Activated CD8-positive, alpha-beta T cell treated with anti-CD3 and anti-CD28 coated beads for 36 hours (primary cell): Measurements from ENCODE around the gene CHDH. TPM values are rescaled to one million over a fixed set of nuclear protein-coding genes. Genes with fewer than 3 reads are reported as not detected.

Experiments
- ATAC-seq: fragments of 200-7000 bp; cut with Tn5 transposase; one replicate; pipeline ENCODE4 v1.10.0; 2021; ENCODE audit warnings: mild to moderate bottlenecking, moderate library complexity
- CTCF ChIA-PET: fragments of 350-600 bp; sonication (Branson Sonifier 250); formaldehyde crosslinking; loops from one replicate; lab custom pipeline; 2021; ENCODE audit warnings: antibody characterized with exemption; lab: Charles Lee
- POLR2A ChIA-PET: fragments of 350-600 bp; sonication (Branson Sonifier 250); formaldehyde crosslinking; loops from one replicate; lab custom pipeline; 2021; ENCODE audit warnings: antibody characterized with exemption; lab: Charles Lee
- DNase-seq: peaks from one replicate; pipeline ENCODE4 v3.0.0-alpha.2; 2020
- H3K27ac Mint-ChIP-seq: one replicate; pipeline ENCODE4 v1.8.0; 2021; ENCODE audit warnings: mild to moderate bottlenecking, mixed read lengths
- H3K27me3 Mint-ChIP-seq: one replicate; pipeline ENCODE4 v1.8.0; 2021; ENCODE audit warnings: mixed read lengths
- H3K36me3 Mint-ChIP-seq: one replicate; pipeline ENCODE4 v1.8.0; 2021; ENCODE audit warnings: low read depth, mixed read lengths
- H3K4me1 Mint-ChIP-seq: one replicate; pipeline ENCODE4 v1.8.0; 2021; ENCODE audit warnings: low read depth, mixed read lengths
- H3K4me3 Mint-ChIP-seq: one replicate; pipeline ENCODE4 v1.8.0; 2021; ENCODE audit warnings: mild to moderate bottlenecking, moderate library complexity, mixed read lengths
- H3K9me3 Mint-ChIP-seq: one replicate; pipeline ENCODE4 v1.8.0; 2021; ENCODE audit warnings: mixed read lengths
- CTCF ChIP-seq: fragments of 200-600 bp; IDR thresholded peaks from one replicate; pipeline ENCODE4 v1.8.0; 2022; ENCODE audit warnings: antibody characterized with exemption, mild to moderate bottlenecking
- intact Hi-C: fragments of 100-400 bp; cut with micrococcal nuclease; formaldehyde crosslinking; loops from one replicate; pipeline ENCODE4 v1.10.0; 2022
- total RNA-seq, 2 experiments: library from RNA; stranded (reverse); gene quantifications; one replicate each; pipeline ENCODE4 v1.2.3, GENCODE V29; 2021

Gene CHDH
- total RNA-seq, 2 experiments from 2014 or later, result 0.02 to 0.22 TPM

- H3K4me3 Mint-ChIP-seq, result no peak overlapping the region
- no peak overlapping the region for H3K27ac Mint-ChIP-seq
- H3K27me3 Mint-ChIP-seq, result peaks cover 3% of the 10 kb centered on the region
- TF ChIP-seq CTCF, result no peak
- DNase-seq (no peak), ATAC-seq (no peak)
- H3K9me3 Mint-ChIP-seq, result no peaks in the 10 kb centered on the region
- intact Hi-C loops, result no loop called here
- ChIA-PET CTCF (no interaction called here), POLR2A (no interaction called here)
- H3K36me3 Mint-ChIP-seq, result no peaks in the 10 kb centered on the region
- H3K4me1 Mint-ChIP-seq, result no peaks in the 10 kb centered on the region
Measured at GRCh38 chr3:53799338-53799865, 46.8 kb downstream of the CHDH start.

- no peak overlapping the region for H3K4me3 Mint-ChIP-seq
- CTCF ChIA-PET, result no interaction called here
Measured at GRCh38 chr3:53798144-53798543, 48.1 kb downstream of the CHDH start.

GRCh38 chr3:53795789-53796560, 50.2 kb downstream of the CHDH start:
- no peak overlapping the region for H3K4me3 Mint-ChIP-seq
- no peak overlapping the region for H3K27ac Mint-ChIP-seq
- DNase-seq (no peak), ATAC-seq (no peak)
- peaks cover 3% of the 10 kb centered on the region for H3K27me3 Mint-ChIP-seq
- intact Hi-C loops, result no loop called here
- no peak for TF ChIP-seq CTCF
- POLR2A ChIA-PET, result no interaction called here
- CTCF ChIA-PET, result no interaction called here
- no peaks in the 10 kb centered on the region for H3K4me1 Mint-ChIP-seq
- no peaks in the 10 kb centered on the region for H3K36me3 Mint-ChIP-seq
- H3K9me3 Mint-ChIP-seq, result no peaks in the 10 kb centered on the region

More at GRCh38 chr3:53798144-53798543, 48.1 kb downstream of the CHDH start:
- H3K9me3 Mint-ChIP-seq, result no peaks in the 10 kb centered on the region
- POLR2A ChIA-PET, result no interaction called here
- no peaks in the 10 kb centered on the region for H3K4me1 Mint-ChIP-seq
- peaks cover 3% of the 10 kb centered on the region for H3K27me3 Mint-ChIP-seq
- no peak for ATAC-seq
- no peak for DNase-seq
- intact Hi-C loops, result no loop called here
- no peak for TF ChIP-seq CTCF
- H3K27ac Mint-ChIP-seq, result no peak overlapping the region
- no peaks in the 10 kb centered on the region for H3K36me3 Mint-ChIP-seq

- H3K4me1 Mint-ChIP-seq, result no peaks in the 10 kb centered on the region
Measured at GRCh38 chr3:53795176-53795575, 51.0 kb downstream of the CHDH start.

More at GRCh38 chr3:53795176-53795575, 51.0 kb downstream of the CHDH start:
- intact Hi-C loops, result no loop called here
- ATAC-seq (no peak), DNase-seq (no peak)
- no peak overlapping the region for H3K27ac Mint-ChIP-seq
- ChIA-PET POLR2A (no interaction called here), CTCF (no interaction called here)
- H3K27me3 Mint-ChIP-seq, result peaks cover 3% of the 10 kb centered on the region
- no peaks in the 10 kb centered on the region for H3K9me3 Mint-ChIP-seq
- H3K4me3 Mint-ChIP-seq, result no peak overlapping the region
- no peak for TF ChIP-seq CTCF
- no peaks in the 10 kb centered on the region for H3K36me3 Mint-ChIP-seq
